HEK293 (cell line): ENCODE results near the gene SOX6.
"Not testable (repeated sequence)": the region's sequence is repeated elsewhere in the genome, so short reads cannot be mapped to it uniquely, and the experiment has no call there.

Source experiments
- CTCF ChIA-PET: fragments of 350-600 bp; formaldehyde crosslinking; extraction: SDS; loops from one replicate; lab custom pipeline; 2021; ENCODE audit warnings: antibody characterized with exemption; lab: Yijun Ruan, JAX
- POLR2A ChIA-PET: fragments of 300-600 bp; formaldehyde crosslinking; extraction: SDS; loops from one replicate; lab custom pipeline; 2020; ENCODE audit warnings: antibody characterized with exemption, inconsistent platforms; lab: Yijun Ruan, JAX
- H3K27ac ChIP-seq: fragments of 200-500 bp; sonication (Bioruptor generic); 2 replicates; pipeline ENCODE4 v1.5.1; 2014; ENCODE audit warnings: low read depth, low read length, control low read depth, inconsistent platforms; ENCODE audit errors: extremely low read depth
- H3K36me3 ChIP-seq, 2 experiments: fragments of 200-500 bp in 1 of 2; sonication (Bioruptor generic) in 1 of 2; 1 replicate in 1 of 2; 2 replicates in 1 of 2; pipeline ENCODE4 v1.5.1; 2014 to 2017; ENCODE audit warnings: inconsistent platforms in 2 of 2, low read length in 2 of 2; ENCODE audit not compliant: control insufficient read depth in 2 of 2, insufficient read depth in 1 of 2
- H3K4me1 ChIP-seq: fragments of 200-500 bp; sonication (Bioruptor generic); 2 replicates; pipeline ENCODE4 v1.5.1; 2014; ENCODE audit warnings: mild to moderate bottlenecking, low read length, inconsistent platforms; ENCODE audit not compliant: control insufficient read depth, insufficient read depth
- H3K4me3 ChIP-seq: 2 replicates; pipeline ENCODE4 v1.5.1; 2011; ENCODE audit warnings: low read depth, mild to moderate bottlenecking, control low read depth, low read length, moderate library complexity
- H3K9me3 ChIP-seq: fragments of 200-500 bp; sonication (Bioruptor generic); 2 replicates; pipeline ENCODE4 v1.5.1; 2014; ENCODE audit warnings: low read depth, low read length, inconsistent platforms; ENCODE audit not compliant: control insufficient read depth, insufficient read depth
- KLF9 ChIP-seq: fragments of 450-650 bp; formaldehyde crosslinking; IDR thresholded peaks from 2 replicates; pipeline ENCODE4 v1.5.1; 2016; ENCODE audit warnings: missing biosample characterization, missing genetic modification characterization, low read depth
- REPIN1 ChIP-seq: fragments of 450-650 bp; formaldehyde crosslinking; IDR thresholded peaks from 2 replicates; pipeline ENCODE4 v1.5.1; 2017; ENCODE audit warnings: missing biosample characterization, missing genetic modification characterization, low read depth
- ZBTB21 ChIP-seq: fragments of 450-650 bp; formaldehyde crosslinking; IDR thresholded peaks from 2 replicates; pipeline ENCODE4 v1.5.1; 2017; ENCODE audit warnings: missing biosample characterization, missing genetic modification characterization
- ZFHX2 ChIP-seq: fragments of 450-650 bp; formaldehyde crosslinking; conservative IDR thresholded peaks from 2 replicates; pipeline ENCODE4 v1.5.1; 2016; ENCODE audit warnings: missing biosample characterization, missing genetic modification characterization
- ZNF112 ChIP-seq: fragments of 450-650 bp; formaldehyde crosslinking; IDR thresholded peaks from 2 replicates; pipeline ENCODE4 v1.5.0; 2017; ENCODE audit warnings: missing biosample characterization, missing genetic modification characterization
- ZNF146 ChIP-seq: fragments of 450-650 bp; formaldehyde crosslinking; IDR thresholded peaks from 2 replicates; pipeline ENCODE4 v1.5.1; 2016; ENCODE audit warnings: missing biosample characterization, missing genetic modification characterization
- ZNF202 ChIP-seq: fragments of 450-650 bp; formaldehyde crosslinking; IDR thresholded peaks from 2 replicates; pipeline ENCODE4 v1.5.1; 2016; ENCODE audit warnings: missing biosample characterization, missing genetic modification characterization, borderline replicate concordance
- ZNF221 ChIP-seq: fragments of 450-650 bp; formaldehyde crosslinking; IDR thresholded peaks from 2 replicates; pipeline ENCODE4 v1.5.1; 2017; ENCODE audit warnings: missing biosample characterization, missing genetic modification characterization, borderline replicate concordance
- ZNF350 ChIP-seq: fragments of 450-650 bp; formaldehyde crosslinking; IDR thresholded peaks from 2 replicates; pipeline ENCODE4 v1.5.0; 2017; ENCODE audit warnings: missing biosample characterization, mild to moderate bottlenecking, missing genetic modification characterization
- ZNF366 ChIP-seq: fragments of 450-650 bp; formaldehyde crosslinking; conservative IDR thresholded peaks from 2 replicates; pipeline ENCODE4 v1.5.1; 2016; ENCODE audit warnings: missing biosample characterization, missing genetic modification characterization
- ZNF433 ChIP-seq: fragments of 450-650 bp; formaldehyde crosslinking; IDR thresholded peaks from 2 replicates; pipeline ENCODE4 v1.5.1; 2016; ENCODE audit warnings: missing biosample characterization, missing genetic modification characterization, low read depth
- ZNF48 ChIP-seq: fragments of 450-650 bp; formaldehyde crosslinking; IDR thresholded peaks from 2 replicates; pipeline ENCODE4 v1.5.1; 2016; ENCODE audit warnings: missing biosample characterization, missing genetic modification characterization
- ZNF555 ChIP-seq: fragments of 450-650 bp; formaldehyde crosslinking; conservative IDR thresholded peaks from 2 replicates; pipeline ENCODE4 v1.5.1; 2017; ENCODE audit warnings: missing biosample characterization, mild to moderate bottlenecking, missing genetic modification characterization, inconsistent platforms
- ZNF560 ChIP-seq: fragments of 450-650 bp; formaldehyde crosslinking; IDR thresholded peaks from 2 replicates; pipeline ENCODE4 v1.5.1; 2017; ENCODE audit warnings: missing biosample characterization, missing genetic modification characterization, borderline replicate concordance
- ZNF561 ChIP-seq: fragments of 450-650 bp; IDR thresholded peaks from 2 replicates; pipeline ENCODE4 v1.5.1; 2018; ENCODE audit warnings: missing biosample characterization, missing genetic modification characterization, borderline replicate concordance
- ZNF571 ChIP-seq: fragments of 450-650 bp; formaldehyde crosslinking; IDR thresholded peaks from 2 replicates; pipeline ENCODE4 v1.5.0; 2017; ENCODE audit warnings: missing biosample characterization, missing genetic modification characterization
- ZNF837 ChIP-seq: fragments of 450-650 bp; formaldehyde crosslinking; IDR thresholded peaks from 2 replicates; pipeline ENCODE4 v1.5.1; 2016; ENCODE audit warnings: missing biosample characterization, missing genetic modification characterization
- ZSCAN23 ChIP-seq: fragments of 450-650 bp; formaldehyde crosslinking; IDR thresholded peaks from 2 replicates; pipeline ENCODE4 v1.5.1; 2016; ENCODE audit warnings: missing biosample characterization, missing genetic modification characterization
- ZSCAN4 ChIP-seq: fragments of 450-650 bp; formaldehyde crosslinking; IDR thresholded peaks from 2 replicates; pipeline ENCODE4 v1.5.1; 2017; ENCODE audit warnings: missing biosample characterization, missing genetic modification characterization
- TF ChIP-seq, protein P1 (sequence below): fragments of 450-650 bp; formaldehyde crosslinking; IDR thresholded peaks from 2 replicates; pipeline ENCODE4 v1.5.1; 2016; ENCODE audit warnings: missing biosample characterization, missing genetic modification characterization
- TF ChIP-seq, protein P2 (sequence below): fragments of 450-650 bp; formaldehyde crosslinking; IDR thresholded peaks from 2 replicates; pipeline ENCODE4 v1.5.1; 2016; ENCODE audit warnings: missing biosample characterization, missing genetic modification characterization
- TF ChIP-seq, protein P3 (sequence below): fragments of 450-650 bp; formaldehyde crosslinking; IDR thresholded peaks from 2 replicates; pipeline ENCODE4 v1.5.1; 2016; ENCODE audit warnings: missing biosample characterization, missing genetic modification characterization

Gene SOX6

DNA sequence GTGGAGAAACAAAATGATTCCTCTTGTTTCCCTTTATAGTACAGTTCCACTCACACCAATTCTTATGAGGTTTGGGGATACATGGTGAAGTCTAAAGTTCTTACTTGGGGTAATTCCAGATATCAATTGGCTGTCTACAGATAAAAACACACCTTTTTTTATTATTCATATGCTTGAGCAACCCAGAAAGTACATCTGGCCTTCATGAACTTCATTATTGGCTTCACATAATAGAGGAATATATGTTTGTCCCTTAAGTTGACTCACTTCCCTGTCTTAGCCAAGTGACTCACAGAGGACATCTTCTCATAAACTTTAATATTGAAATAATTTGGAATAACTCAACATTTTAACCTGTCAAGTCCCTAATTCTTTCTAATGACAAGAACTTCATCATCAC is 36.3 kb upstream of the SOX6 start (continued):
- TF ChIP-seq, protein P1, sequence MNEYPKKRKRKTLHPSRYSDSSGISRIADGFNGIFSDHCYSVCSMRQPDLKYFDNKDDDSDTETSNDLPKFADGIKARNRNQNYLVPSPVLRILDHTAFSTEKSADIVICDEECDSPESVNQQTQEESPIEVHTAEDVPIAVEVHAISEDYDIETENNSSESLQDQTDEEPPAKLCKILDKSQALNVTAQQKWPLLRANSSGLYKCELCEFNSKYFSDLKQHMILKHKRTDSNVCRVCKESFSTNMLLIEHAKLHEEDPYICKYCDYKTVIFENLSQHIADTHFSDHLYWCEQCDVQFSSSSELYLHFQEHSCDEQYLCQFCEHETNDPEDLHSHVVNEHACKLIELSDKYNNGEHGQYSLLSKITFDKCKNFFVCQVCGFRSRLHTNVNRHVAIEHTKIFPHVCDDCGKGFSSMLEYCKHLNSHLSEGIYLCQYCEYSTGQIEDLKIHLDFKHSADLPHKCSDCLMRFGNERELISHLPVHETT (tag by site-specific recombination): no peak
- TF ChIP-seq KLF9 (tag by site-specific recombination): no peak
- TF ChIP-seq, all 188 proteins: peak for 0

- H3K36me3 ChIP-seq, H3K4me1 ChIP-seq, POLR2A ChIA-PET, H3K9me3 ChIP-seq, H3K27ac ChIP-seq, H3K4me3 ChIP-seq: not testable (repeated sequence)
- peak; percentile 66 for TF ChIP-seq ZNF146 (tag by site-specific recombination)
- TF ChIP-seq, all 188 proteins: peak for 1; not testable (repeated sequence) for 187
- CTCF ChIA-PET: not testable (repeated sequence)
Observed at GRCh38 chr11:16390826-16391225, 34.5 kb upstream of the SOX6 start.

DNA sequence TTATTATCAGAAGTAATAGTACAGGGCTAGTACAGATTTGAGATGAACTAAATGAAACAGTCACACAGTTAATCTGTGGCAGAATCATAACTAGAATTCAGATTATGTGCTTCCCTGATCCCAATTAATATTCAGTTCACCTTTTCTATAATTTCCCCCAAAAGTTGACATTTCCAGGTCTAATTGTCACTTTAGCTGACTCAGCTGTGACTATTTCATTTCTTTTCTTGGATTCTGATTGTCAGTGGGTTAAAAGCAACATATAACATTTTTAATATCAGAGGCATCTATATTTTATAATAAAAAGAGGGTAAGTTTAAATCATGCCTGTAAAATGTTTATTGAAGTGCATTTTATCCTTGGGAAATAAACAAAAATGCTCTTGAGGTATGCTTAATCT is 28.8 kb upstream of the SOX6 start:
- ChIA-PET POLR2A (no interaction called here), CTCF (no interaction called here)
- TF ChIP-seq ZNF555 (tag by site-specific recombination) (no peak), ZNF433 (no peak), ZSCAN23 (tag by site-specific recombination) (no peak), ZNF561 (tag by site-specific recombination) (no peak), ZNF350 (tag by site-specific recombination) (no peak), ZNF366 (no peak), REPIN1 (tag by site-specific recombination) (no peak), ZNF112 (tag by site-specific recombination) (no peak), ZNF48 (tag by site-specific recombination) (no peak), ZNF837 (tag by site-specific recombination) (no peak), ZSCAN4 (no peak)
- Histone ChIP-seq H3K4me1 (no peaks in the 10 kb centered on the region), H3K9me3 (no peaks in the 10 kb centered on the region), H3K4me3 (no peak overlapping the region), H3K36me3 (no peaks in the 10 kb centered on the region), H3K27ac (no peak overlapping the region)

GRCh38 chr11:16382638-16383380 is 26.5 kb upstream of the SOX6 start:
- ChIA-PET CTCF (interaction anchor here (0.8 kb wide), 1 partner anchor 24 kb away, joined by 3 read pairs; no protein-coding TSS in a partner anchor), POLR2A (interaction anchor here (1.9 kb wide), 1 partner anchor 225 kb away, joined by 4 read pairs; no protein-coding TSS in a partner anchor)
- Histone ChIP-seq H3K4me1 (no peaks in the 10 kb centered on the region), H3K27ac (no peak overlapping the region), H3K9me3 (no peaks in the 10 kb centered on the region), H3K4me3 (no peak overlapping the region), H3K36me3 (no peaks in the 10 kb centered on the region)
- TF ChIP-seq ZNF202 (no peak), ZNF560 (no peak), ZNF571 (tag by site-specific recombination) (no peak), ZNF221 (tag by site-specific recombination) (no peak), ZBTB21 (tag by site-specific recombination) (no peak), ZFHX2 (no peak)
- TF ChIP-seq, protein P2, sequence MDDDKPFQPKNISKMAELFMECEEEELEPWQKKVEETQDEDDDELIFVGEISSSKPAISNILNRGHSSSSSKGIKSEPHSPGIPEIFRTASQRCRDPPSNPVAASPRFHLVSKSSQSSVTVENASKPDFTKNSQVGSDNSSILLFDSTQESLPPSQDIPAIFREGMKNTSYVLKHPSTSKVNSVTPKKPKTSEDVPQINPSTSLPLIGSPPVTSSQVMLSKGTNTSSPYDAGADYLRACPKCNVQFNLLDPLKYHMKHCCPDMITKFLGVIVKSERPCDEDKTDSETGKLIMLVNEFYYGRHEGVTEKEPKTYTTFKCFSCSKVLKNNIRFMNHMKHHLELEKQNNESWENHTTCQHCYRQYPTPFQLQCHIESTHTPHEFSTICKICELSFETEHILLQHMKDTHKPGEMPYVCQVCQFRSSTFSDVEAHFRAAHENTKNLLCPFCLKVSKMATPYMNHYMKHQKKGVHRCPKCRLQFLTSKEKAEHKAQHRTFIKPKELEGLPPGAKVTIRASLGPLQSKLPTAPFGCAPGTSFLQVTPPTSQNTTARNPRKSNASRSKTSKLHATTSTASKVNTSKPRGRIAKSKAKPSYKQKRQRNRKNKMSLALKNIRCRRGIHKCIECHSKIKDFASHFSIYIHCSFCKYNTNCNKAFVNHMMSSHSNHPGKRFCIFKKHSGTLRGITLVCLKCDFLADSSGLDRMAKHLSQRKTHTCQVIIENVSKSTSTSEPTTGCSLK: no peak
- TF ChIP-seq, protein P1 (tag by site-specific recombination): no peak
- TF ChIP-seq, protein P3, sequence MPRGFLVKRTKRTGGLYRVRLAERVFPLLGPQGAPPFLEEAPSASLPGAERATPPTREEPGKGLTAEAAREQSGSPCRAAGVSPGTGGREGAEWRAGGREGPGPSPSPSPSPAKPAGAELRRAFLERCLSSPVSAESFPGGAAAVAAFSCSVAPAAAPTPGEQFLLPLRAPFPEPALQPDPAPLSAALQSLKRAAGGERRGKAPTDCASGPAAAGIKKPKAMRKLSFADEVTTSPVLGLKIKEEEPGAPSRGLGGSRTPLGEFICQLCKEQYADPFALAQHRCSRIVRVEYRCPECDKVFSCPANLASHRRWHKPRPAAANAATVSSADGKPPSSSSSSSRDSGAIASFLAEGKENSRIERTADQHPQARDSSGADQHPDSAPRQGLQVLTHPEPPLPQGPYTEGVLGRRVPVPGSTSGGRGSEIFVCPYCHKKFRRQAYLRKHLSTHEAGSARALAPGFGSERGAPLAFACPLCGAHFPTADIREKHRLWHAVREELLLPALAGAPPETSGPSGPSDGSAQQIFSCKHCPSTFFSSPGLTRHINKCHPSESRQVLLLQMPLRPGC (tag by site-specific recombination): no peak
